ENCODE data around the gene SLC17A1.
"Not testable (repeated sequence)": the region's sequence is repeated elsewhere in the genome, so short reads cannot be mapped to it uniquely, and the experiment has no call there.

Gene SLC17A1

GRCh38 chr6:25754535-25754934, 77.3 kb downstream of the SLC17A1 start, which contains the start of gene SLC17A4:
SLC17A4 (plus strand) TSS chr6:25754742; CDS start chr6:25761963, 7,221 bp downstream.
- Histone ChIP-seq H3K36me3 (replicated peaks; ENCODE audit: low read depth, low read length) (no peaks in the 10 kb centered on the region), H3K79me2 (ENCODE audit: low read length) (no peaks in the 10 kb centered on the region), H3K4me2 (ENCODE audit: low read length) (no peak within 1 kb of the TSS), H3K4me3 (ENCODE audit: low read length) (no peak within 1 kb of the TSS), H3K27ac (ENCODE audit: low read length) (no peak within 1 kb of the TSS), H3K9me3 (ENCODE audit: insufficient read depth, low read length) (no peaks in the 10 kb centered on the region), H2AFZ (ENCODE audit: low read depth, low read length) (no peak within 1 kb of the TSS), H3K27me3 (ENCODE audit: low read depth, low read length) (no peaks in the 10 kb centered on the region), H3K9ac (ENCODE audit: low read length) (no peak within 1 kb of the TSS), H4K20me1 (ENCODE audit: insufficient read depth, low read length) (no peaks in the 10 kb centered on the region), H3K4me1 (ENCODE audit: low read length) (peaks cover 10% of the 10 kb centered on the region)
- TF ChIP-seq EZH2phosphoT487 (IDR thresholded peaks at IDR 0.05; ENCODE audit: low read depth) = no peak
- TF ChIP-seq CTCF (IDR thresholded peaks at IDR 0.05; ENCODE audit: low read depth, low read length) = no peak

DNA sequence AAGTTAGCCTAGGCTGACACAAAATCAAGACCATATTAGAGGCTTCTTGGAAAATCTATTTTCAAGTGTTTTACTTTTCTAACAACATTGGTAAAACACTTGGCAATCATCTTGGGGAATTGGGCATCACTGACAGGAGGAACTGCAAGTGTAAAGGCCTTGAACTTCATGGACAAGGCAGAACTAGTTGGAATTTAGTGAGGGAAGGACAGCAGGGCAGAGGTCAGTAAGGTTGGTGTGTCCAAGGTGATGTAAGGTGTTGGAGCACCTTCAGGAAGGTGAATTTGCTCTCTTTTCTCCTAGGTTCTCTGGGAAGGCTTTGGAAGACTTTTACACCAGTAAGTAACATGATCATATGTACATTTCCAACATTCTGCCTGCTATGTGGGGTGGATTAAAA, 78.8 kb downstream of the SLC17A1 start:
- Histone ChIP-seq H3K27ac (ENCODE audit: low read length) (no peak overlapping the region), H4K20me1 (ENCODE audit: insufficient read depth, low read length) (no peaks in the 10 kb centered on the region), H2AFZ (ENCODE audit: low read depth, low read length) (no peak overlapping the region), H3K9me3 (ENCODE audit: insufficient read depth, low read length) (no peaks in the 10 kb centered on the region), H3K9ac (ENCODE audit: low read length) (no peak overlapping the region), H3K4me3 (ENCODE audit: low read length) (no peak overlapping the region), H3K79me2 (ENCODE audit: low read length) (no peaks in the 10 kb centered on the region), H3K36me3 (replicated peaks; ENCODE audit: low read depth, low read length) (no peaks in the 10 kb centered on the region), H3K4me2 (ENCODE audit: low read length) (no peak overlapping the region), H3K27me3 (ENCODE audit: low read depth, low read length) (no peaks in the 10 kb centered on the region), H3K4me1 (ENCODE audit: low read length) (peaks cover 10% of the 10 kb centered on the region)
- no peak for TF ChIP-seq CTCF (IDR thresholded peaks at IDR 0.05; ENCODE audit: low read depth, low read length)
- TF ChIP-seq EZH2phosphoT487 (IDR thresholded peaks at IDR 0.05; ENCODE audit: low read depth) = no peak

GRCh38 chr6:25750906-25751305, 80.9 kb downstream of the SLC17A1 start:
- H4K20me1 ChIP-seq (ENCODE audit: insufficient read depth, low read length) = no peaks in the 10 kb centered on the region
- H3K79me2 ChIP-seq (ENCODE audit: low read length) = no peaks in the 10 kb centered on the region
- no peaks in the 10 kb centered on the region for H3K9me3 ChIP-seq (ENCODE audit: insufficient read depth, low read length)
- TF ChIP-seq CTCF (IDR thresholded peaks at IDR 0.05; ENCODE audit: low read depth, low read length) (no peak), EZH2phosphoT487 (IDR thresholded peaks at IDR 0.05; ENCODE audit: low read depth) (no peak)
- no peak overlapping the region for H2AFZ ChIP-seq (ENCODE audit: low read depth, low read length)
- H3K27me3 ChIP-seq (ENCODE audit: low read depth, low read length) = no peaks in the 10 kb centered on the region
- H3K9ac ChIP-seq (ENCODE audit: low read length) = no peak overlapping the region
- peaks cover 10% of the 10 kb centered on the region for H3K4me1 ChIP-seq (ENCODE audit: low read length)
- H3K4me2 ChIP-seq (ENCODE audit: low read length) = no peak overlapping the region
- H3K27ac ChIP-seq (ENCODE audit: low read length) = no peak overlapping the region
- no peak overlapping the region for H3K4me3 ChIP-seq (ENCODE audit: low read length)
- H3K36me3 ChIP-seq (replicated peaks; ENCODE audit: low read depth, low read length) = no peaks in the 10 kb centered on the region

DNA sequence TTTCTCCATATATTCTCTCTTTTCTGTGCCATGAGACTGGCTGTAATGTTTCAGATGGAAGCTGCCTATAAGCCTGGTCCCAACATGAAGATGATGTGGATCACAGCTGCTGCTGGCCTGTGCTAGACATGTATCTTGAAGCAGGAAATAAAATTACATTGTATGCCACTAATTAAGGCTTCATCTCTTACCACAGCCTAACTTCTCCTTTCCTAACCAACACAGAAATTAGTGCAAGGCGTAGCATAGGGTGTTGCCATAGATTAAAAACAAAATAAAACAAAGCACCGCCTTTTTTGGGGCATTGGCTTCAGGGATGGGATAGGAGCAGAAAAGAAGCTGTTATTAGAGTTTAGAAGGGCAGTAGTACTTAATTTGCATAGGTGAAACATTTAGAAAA, 82.0 kb downstream of the SLC17A1 start:
- Histone ChIP-seq H2AFZ (ENCODE audit: low read depth, low read length) (no peak overlapping the region), H4K20me1 (ENCODE audit: insufficient read depth, low read length) (no peaks in the 10 kb centered on the region), H3K27me3 (ENCODE audit: low read depth, low read length) (no peaks in the 10 kb centered on the region), H3K27ac (ENCODE audit: low read length) (no peak overlapping the region), H3K9ac (ENCODE audit: low read length) (no peak overlapping the region), H3K4me1 (ENCODE audit: low read length) (peaks cover 10% of the 10 kb centered on the region), H3K36me3 (replicated peaks; ENCODE audit: low read depth, low read length) (no peaks in the 10 kb centered on the region), H3K4me3 (ENCODE audit: low read length) (no peak overlapping the region), H3K79me2 (ENCODE audit: low read length) (no peaks in the 10 kb centered on the region), H3K9me3 (ENCODE audit: insufficient read depth, low read length) (no peaks in the 10 kb centered on the region), H3K4me2 (ENCODE audit: low read length) (peak overlapping the region; percentile 43)
- TF ChIP-seq CTCF (IDR thresholded peaks at IDR 0.05; ENCODE audit: low read depth, low read length) = no peak
- TF ChIP-seq EZH2phosphoT487 (IDR thresholded peaks at IDR 0.05; ENCODE audit: low read depth) = no peak

- H3K27ac ChIP-seq (ENCODE audit: low read length); H4K20me1 ChIP-seq (ENCODE audit: insufficient read depth, low read length); H3K4me2 ChIP-seq (ENCODE audit: low read length); H3K9me3 ChIP-seq (ENCODE audit: insufficient read depth, low read length); H3K9ac ChIP-seq (ENCODE audit: low read length); H3K4me3 ChIP-seq (ENCODE audit: low read length); H3K36me3 ChIP-seq (replicated peaks; ENCODE audit: low read depth, low read length); H3K79me2 ChIP-seq (ENCODE audit: low read length); H2AFZ ChIP-seq (ENCODE audit: low read depth, low read length); H3K27me3 ChIP-seq (ENCODE audit: low read depth, low read length): not testable (repeated sequence)
- H3K4me1 ChIP-seq (ENCODE audit: low read length) = peaks cover 10% of the 10 kb centered on the region
Observed at GRCh38 chr6:25748601-25749517, 83.0 kb downstream of the SLC17A1 start.
